AG09319 (cell line): ENCODE measurements around the gene GRM1.
"Not testable (repeated sequence)": the region's sequence is repeated elsewhere in the genome, so short reads cannot be mapped to it uniquely, and the experiment has no call there.

Experiments used
- DNase-seq: peaks from one replicate; pipeline ENCODE4 v3.0.0-alpha.2; 2010; ENCODE audit warnings: low read depth; ENCODE audit errors: extremely low read depth
- CTCF ChIP-seq: IDR thresholded peaks from 2 replicates; pipeline ENCODE4 v1.5.1; 2011; ENCODE audit warnings: low read depth, mild to moderate bottlenecking, inconsistent platforms, low read length, moderate library complexity

The GRM1 gene

GRCh38 chr6:146265056-146265455 lies 236.2 kb downstream of the GRM1 start:
- TF ChIP-seq CTCF = no peak
- DNase-seq = no peak

- no peak for DNase-seq
- no peak for TF ChIP-seq CTCF
Measured at GRCh38 chr6:146267447-146267846, 238.6 kb downstream of the GRM1 start.

GRCh38 chr6:146267946-146268345 lies 239.1 kb downstream of the GRM1 start:
- TF ChIP-seq CTCF = no peak
- no peak for DNase-seq

- TF ChIP-seq CTCF = no peak
- DNase-seq = no peak
Measured at GRCh38 chr6:146269482-146269881, 240.6 kb downstream of the GRM1 start.

GRCh38 chr6:146271163-146271562 lies 242.3 kb downstream of the GRM1 start:
- DNase-seq = not testable (repeated sequence)

GRCh38 chr6:146273490-146273889 lies 244.6 kb downstream of the GRM1 start:
- no peak for DNase-seq
- TF ChIP-seq CTCF = no peak

GRCh38 chr6:146277142-146277541 lies 248.3 kb downstream of the GRM1 start:
- TF ChIP-seq CTCF = no peak
- no peak for DNase-seq

GRCh38 chr6:146281651-146282362 lies 252.9 kb downstream of the GRM1 start:
- DNase-seq = no peak
- TF ChIP-seq CTCF = no peak
